IPS-15b (cell line): ENCODE results near the gene TMEM203.

ENCODE experiments used
- H3K27me3 ChIP-seq: one replicate; pipeline ENCODE4 v1.6.1; 2013; ENCODE audit warnings: low read length; ENCODE audit not compliant: control insufficient read depth, insufficient read depth
- H3K36me3 ChIP-seq: one replicate; pipeline ENCODE4 v1.6.1; 2013; ENCODE audit warnings: low read length; ENCODE audit not compliant: control insufficient read depth, insufficient read depth
- H3K4me1 ChIP-seq: one replicate; pipeline ENCODE4 v1.6.1; 2013; ENCODE audit warnings: mild to moderate bottlenecking, low read length; ENCODE audit not compliant: control insufficient read depth, insufficient read depth
- H3K4me3 ChIP-seq: one replicate; pipeline ENCODE4 v1.5.1; 2013; ENCODE audit warnings: low read depth, low read length
- H3K9ac ChIP-seq: one replicate; pipeline ENCODE4 v1.6.1; 2013; ENCODE audit warnings: low read depth, mild to moderate bottlenecking, low read length
- H3K9me3 ChIP-seq: one replicate; pipeline ENCODE4 v1.6.1; 2013; ENCODE audit warnings: mild to moderate bottlenecking, low read length; ENCODE audit not compliant: control insufficient read depth, insufficient read depth

The TMEM203 gene

GRCh38 chr9:137230705-137231371, 25.4 kb upstream of the TMEM203 start, which contains the start of gene SLC34A3:
TSS of gene SLC34A3 (plus strand) at chr9:137230901. CDS start at chr9:137231703, 802 bp downstream.
- Histone ChIP-seq H3K27me3 (no peaks in the 10 kb centered on the region), H3K9me3 (no peaks in the 10 kb centered on the region), H3K36me3 (no peaks in the 10 kb centered on the region), H3K9ac (no peak within 1 kb of the TSS), H3K4me1 (no peaks in the 10 kb centered on the region), H3K4me3 (no peak within 1 kb of the TSS)

GRCh38 chr9:137229903-137230704, 24.7 kb upstream of the TMEM203 start:
- no peak overlapping the region for H3K9ac ChIP-seq
- H3K36me3 ChIP-seq: no peaks in the 10 kb centered on the region
- H3K27me3 ChIP-seq: no peaks in the 10 kb centered on the region
- H3K4me3 ChIP-seq: no peak overlapping the region
- H3K4me1 ChIP-seq: no peaks in the 10 kb centered on the region
- no peaks in the 10 kb centered on the region for H3K9me3 ChIP-seq

GRCh38 chr9:137228968-137229896, 23.8 kb upstream of the TMEM203 start:
- Histone ChIP-seq H3K27me3 (no peaks in the 10 kb centered on the region), H3K9ac (no peak overlapping the region), H3K9me3 (no peaks in the 10 kb centered on the region), H3K4me3 (no peak overlapping the region), H3K36me3 (no peaks in the 10 kb centered on the region), H3K4me1 (no peaks in the 10 kb centered on the region)

GRCh38 chr9:137228506-137228967, 23.1 kb upstream of the TMEM203 start:
- no peaks in the 10 kb centered on the region for H3K27me3 ChIP-seq
- H3K9me3 ChIP-seq: no peaks in the 10 kb centered on the region
- no peak overlapping the region for H3K4me3 ChIP-seq
- H3K36me3 ChIP-seq: no peaks in the 10 kb centered on the region
- no peaks in the 10 kb centered on the region for H3K4me1 ChIP-seq
- no peak overlapping the region for H3K9ac ChIP-seq

- H3K4me3 ChIP-seq: peak overlapping the region; percentile 28
- no peak overlapping the region for H3K9ac ChIP-seq
- H3K36me3 ChIP-seq: no peaks in the 10 kb centered on the region
- H3K9me3 ChIP-seq: no peaks in the 10 kb centered on the region
- no peaks in the 10 kb centered on the region for H3K4me1 ChIP-seq
- no peaks in the 10 kb centered on the region for H3K27me3 ChIP-seq
Measured at GRCh38 chr9:137227853-137228505, 22.5 kb upstream of the TMEM203 start.

GRCh38 chr9:137227054-137227852, 21.8 kb upstream of the TMEM203 start, which contains the start of gene RNF224:
TSS of gene RNF224 (plus strand) at chr9:137227502. CDS start at chr9:137228336, 834 bp downstream.
- Histone ChIP-seq H3K4me3 (peak within 1 kb of the TSS; percentile 28), H3K27me3 (no peaks in the 10 kb centered on the region), H3K4me1 (no peaks in the 10 kb centered on the region), H3K9ac (no peak within 1 kb of the TSS), H3K9me3 (no peaks in the 10 kb centered on the region), H3K36me3 (no peaks in the 10 kb centered on the region)

- no peaks in the 10 kb centered on the region for H3K4me1 ChIP-seq
- no peaks in the 10 kb centered on the region for H3K9me3 ChIP-seq
- no peaks in the 10 kb centered on the region for H3K36me3 ChIP-seq
- H3K4me3 ChIP-seq: no peak overlapping the region
- H3K27me3 ChIP-seq: no peaks in the 10 kb centered on the region
- no peak overlapping the region for H3K9ac ChIP-seq
Measured at GRCh38 chr9:137226338-137227053, 21.0 kb upstream of the TMEM203 start.

GRCh38 chr9:137225699-137226331, 20.4 kb upstream of the TMEM203 start:
- no peaks in the 10 kb centered on the region for H3K36me3 ChIP-seq
- no peaks in the 10 kb centered on the region for H3K9me3 ChIP-seq
- H3K9ac ChIP-seq: no peak overlapping the region
- H3K27me3 ChIP-seq: no peaks in the 10 kb centered on the region
- H3K4me3 ChIP-seq: no peak overlapping the region
- no peaks in the 10 kb centered on the region for H3K4me1 ChIP-seq

- Histone ChIP-seq H3K4me1 (no peaks in the 10 kb centered on the region), H3K9ac (peak within 1 kb of the TSS; percentile 85), H3K36me3 (no peaks in the 10 kb centered on the region), H3K27me3 (no peaks in the 10 kb centered on the region), H3K4me3 (peak within 1 kb of the TSS; percentile 65), H3K9me3 (no peaks in the 10 kb centered on the region)
Measured at GRCh38 chr9:137224830-137225694, 19.6 kb upstream of the TMEM203 start, which contains the start of gene CYSRT1. TSS of gene CYSRT1 (plus strand) at chr9:137225174. CDS start at chr9:137225622, 448 bp downstream.
